ENCODE results near the gene MT1X. TPM values are rescaled to one million over a fixed set of nuclear protein-coding genes. Genes with fewer than 3 reads are reported as not detected.

The MT1X gene
- polyA plus RNA-seq, 2 of the 4 experiments (the other 2 are of a cell fraction) = 44.0 to 131 TPM

DNA sequence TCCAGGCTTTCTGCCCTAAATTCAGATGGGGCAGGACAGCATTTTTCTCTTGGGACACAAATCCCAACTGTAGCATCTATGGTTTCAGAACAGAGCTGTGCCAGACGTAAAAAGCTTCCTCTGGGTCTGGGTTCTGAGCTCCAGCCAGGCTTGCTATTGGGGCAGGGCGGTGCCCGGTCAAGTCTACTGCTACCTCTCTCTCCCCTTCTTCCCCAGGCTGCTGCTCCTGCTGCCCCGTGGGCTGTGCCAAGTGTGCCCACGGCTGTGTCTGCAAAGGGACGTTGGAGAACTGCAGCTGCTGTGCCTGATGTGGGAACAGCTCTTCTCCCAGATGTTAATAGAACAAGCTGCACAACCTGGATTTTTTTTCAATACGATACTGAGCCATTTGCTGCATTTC, 48.7 kb upstream of the MT1X start:
- DNase-seq (ENCODE audit: low read depth in 1 of 2, low spot score in 1 of 2) = no peak
- Histone ChIP-seq H3K4me1 (0 out of 3 replicates have a peak, but pooled peaks cover under 1% of the 10 kb centered on the region), H3K4me2 (no peak overlapping the region), H3K27ac (no peak overlapping the region), H3K9me3 (no peaks in the 10 kb centered on the region), H3K4me3 (no peak overlapping the region)
- TF ChIP-seq ZC3H11A (IDR thresholded peaks at IDR 0.05) (no peak), HOXA7 (CRISPR knock-in tag; IDR thresholded peaks at IDR 0.05) (no peak), NFE2L2 (conservative IDR thresholded peaks at IDR 0.05; ENCODE audit: low read length) (no peak), GATA3 (IDR thresholded peaks at IDR 0.05; ENCODE audit: borderline replicate concordance) (no peak), NR3C1 (IDR thresholded peaks at IDR 0.05) (no peak), FOSB (CRISPR knock-in tag; IDR thresholded peaks at IDR 0.05) (no peak), CBX2 (IDR thresholded peaks at IDR 0.05; ENCODE audit: borderline replicate concordance, low read depth) (no peak), HOXB5 (CRISPR knock-in tag; IDR thresholded peaks at IDR 0.05) (no peak), ESRRA (IDR thresholded peaks at IDR 0.05; ENCODE audit: borderline replicate concordance, low read length) (no peak), HOXB13 (CRISPR knock-in tag; IDR thresholded peaks at IDR 0.05; ENCODE audit: low read depth) (no peak), EHMT2 (IDR thresholded peaks at IDR 0.05; ENCODE audit: low read depth) (no peak), POLR2A (IDR thresholded peaks at IDR 0.05; ENCODE audit: low read length) (no peak)
- TF ChIP-seq, protein P1, sequence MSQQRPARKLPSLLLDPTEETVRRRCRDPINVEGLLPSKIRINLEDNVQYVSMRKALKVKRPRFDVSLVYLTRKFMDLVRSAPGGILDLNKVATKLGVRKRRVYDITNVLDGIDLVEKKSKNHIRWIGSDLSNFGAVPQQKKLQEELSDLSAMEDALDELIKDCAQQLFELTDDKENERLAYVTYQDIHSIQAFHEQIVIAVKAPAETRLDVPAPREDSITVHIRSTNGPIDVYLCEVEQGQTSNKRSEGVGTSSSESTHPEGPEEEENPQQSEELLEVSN (IDR thresholded peaks at IDR 0.05; ENCODE audit: borderline replicate concordance, low read depth) = no peak
- TF ChIP-seq, protein P2, sequence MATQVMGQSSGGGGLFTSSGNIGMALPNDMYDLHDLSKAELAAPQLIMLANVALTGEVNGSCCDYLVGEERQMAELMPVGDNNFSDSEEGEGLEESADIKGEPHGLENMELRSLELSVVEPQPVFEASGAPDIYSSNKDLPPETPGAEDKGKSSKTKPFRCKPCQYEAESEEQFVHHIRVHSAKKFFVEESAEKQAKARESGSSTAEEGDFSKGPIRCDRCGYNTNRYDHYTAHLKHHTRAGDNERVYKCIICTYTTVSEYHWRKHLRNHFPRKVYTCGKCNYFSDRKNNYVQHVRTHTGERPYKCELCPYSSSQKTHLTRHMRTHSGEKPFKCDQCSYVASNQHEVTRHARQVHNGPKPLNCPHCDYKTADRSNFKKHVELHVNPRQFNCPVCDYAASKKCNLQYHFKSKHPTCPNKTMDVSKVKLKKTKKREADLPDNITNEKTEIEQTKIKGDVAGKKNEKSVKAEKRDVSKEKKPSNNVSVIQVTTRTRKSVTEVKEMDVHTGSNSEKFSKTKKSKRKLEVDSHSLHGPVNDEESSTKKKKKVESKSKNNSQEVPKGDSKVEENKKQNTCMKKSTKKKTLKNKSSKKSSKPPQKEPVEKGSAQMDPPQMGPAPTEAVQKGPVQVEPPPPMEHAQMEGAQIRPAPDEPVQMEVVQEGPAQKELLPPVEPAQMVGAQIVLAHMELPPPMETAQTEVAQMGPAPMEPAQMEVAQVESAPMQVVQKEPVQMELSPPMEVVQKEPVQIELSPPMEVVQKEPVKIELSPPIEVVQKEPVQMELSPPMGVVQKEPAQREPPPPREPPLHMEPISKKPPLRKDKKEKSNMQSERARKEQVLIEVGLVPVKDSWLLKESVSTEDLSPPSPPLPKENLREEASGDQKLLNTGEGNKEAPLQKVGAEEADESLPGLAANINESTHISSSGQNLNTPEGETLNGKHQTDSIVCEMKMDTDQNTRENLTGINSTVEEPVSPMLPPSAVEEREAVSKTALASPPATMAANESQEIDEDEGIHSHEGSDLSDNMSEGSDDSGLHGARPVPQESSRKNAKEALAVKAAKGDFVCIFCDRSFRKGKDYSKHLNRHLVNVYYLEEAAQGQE (IDR thresholded peaks at IDR 0.05) = no peak
- TF ChIP-seq, protein P3, sequence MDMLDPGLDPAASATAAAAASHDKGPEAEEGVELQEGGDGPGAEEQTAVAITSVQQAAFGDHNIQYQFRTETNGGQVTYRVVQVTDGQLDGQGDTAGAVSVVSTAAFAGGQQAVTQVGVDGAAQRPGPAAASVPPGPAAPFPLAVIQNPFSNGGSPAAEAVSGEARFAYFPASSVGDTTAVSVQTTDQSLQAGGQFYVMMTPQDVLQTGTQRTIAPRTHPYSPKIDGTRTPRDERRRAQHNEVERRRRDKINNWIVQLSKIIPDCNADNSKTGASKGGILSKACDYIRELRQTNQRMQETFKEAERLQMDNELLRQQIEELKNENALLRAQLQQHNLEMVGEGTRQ (IDR thresholded peaks at IDR 0.05) = no peak
- ChIA-PET POLR2A (interaction anchor here (1.0 kb wide), 1 partner anchor 25 kb away, joined by 4 read pairs; the partner anchor contains the start of gene MT2A), CTCF (interaction anchor here (1.0 to 25.6 kb wide), 4 partner anchors 10 to 69 kb away, joined by 3 to 340 read pairs (median 4); partner anchors contain the start of gene MT2A)
- 44% methylated on average over 7 of the region's 7 CpGs for WGBS (ENCODE audit: missing lambda C conversion rate)
- ATAC-seq = no peak
- FAIRE-seq = no peak

DNA sequence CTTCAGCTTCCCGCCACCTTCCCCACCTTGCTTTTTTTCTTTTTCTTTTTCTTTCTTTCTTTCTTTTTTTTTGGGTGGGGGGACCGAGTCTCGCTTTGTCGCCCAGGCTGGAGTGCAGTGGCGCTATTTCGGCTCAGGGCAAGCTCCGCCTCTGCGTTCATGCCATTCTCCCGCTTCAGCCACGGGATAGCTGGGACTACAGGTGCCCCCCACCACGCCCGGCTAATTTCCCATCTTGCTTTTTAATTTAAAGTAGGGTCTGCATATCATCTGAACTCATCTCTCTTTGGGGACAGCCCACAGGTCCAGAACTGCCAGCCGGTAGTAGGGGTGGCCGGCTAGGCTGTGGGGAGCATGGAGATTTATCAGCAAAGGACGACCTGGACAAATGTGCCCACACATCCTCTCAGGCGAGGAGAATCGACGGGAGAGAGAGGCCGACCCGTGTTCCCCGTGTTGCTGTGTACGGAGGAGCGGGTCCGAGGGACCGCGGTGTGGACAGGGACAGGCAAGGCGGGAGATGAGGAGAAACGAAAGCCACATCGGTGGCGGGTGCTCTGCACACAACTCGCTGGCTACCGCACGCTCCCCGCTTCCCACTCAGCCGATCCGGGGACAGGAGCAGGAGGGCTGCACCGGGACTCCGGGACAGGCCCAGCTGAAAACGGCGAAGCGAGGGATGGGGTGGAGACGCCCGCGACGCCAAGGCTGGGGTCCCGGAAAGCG, 47.4 kb upstream of the MT1X start:
- no peak for FAIRE-seq
- Histone ChIP-seq H3K9me3 (no peaks in the 10 kb centered on the region), H3K27ac (no peak overlapping the region), H3K4me2 (no peak overlapping the region), H3K4me1 (0 out of 3 replicates have a peak, but pooled peaks cover 3% of the 10 kb centered on the region), H3K4me3 (no peak overlapping the region)
- DNase-seq (ENCODE audit: low read depth in 1 of 2, low spot score in 1 of 2) = no peak
- ATAC-seq = no peak
- ChIA-PET POLR2A (no interaction called here), CTCF (interaction anchor here (0.8 to 25.6 kb wide), 5 partner anchors 9 to 67 kb away, joined by 3 to 340 read pairs (median 4); partner anchors contain the start of gene MT2A)
- 82% methylated on average over 47 of the region's 47 CpGs for WGBS (ENCODE audit: missing lambda C conversion rate)
- no peak for TF ChIP-seq ZFP36 (IDR thresholded peaks at IDR 0.05; ENCODE audit: borderline replicate concordance, partially characterized antibody)
- TF ChIP-seq KDM1A (IDR thresholded peaks at IDR 0.05; ENCODE audit: low read depth) = no peak
- TF ChIP-seq, protein P4, sequence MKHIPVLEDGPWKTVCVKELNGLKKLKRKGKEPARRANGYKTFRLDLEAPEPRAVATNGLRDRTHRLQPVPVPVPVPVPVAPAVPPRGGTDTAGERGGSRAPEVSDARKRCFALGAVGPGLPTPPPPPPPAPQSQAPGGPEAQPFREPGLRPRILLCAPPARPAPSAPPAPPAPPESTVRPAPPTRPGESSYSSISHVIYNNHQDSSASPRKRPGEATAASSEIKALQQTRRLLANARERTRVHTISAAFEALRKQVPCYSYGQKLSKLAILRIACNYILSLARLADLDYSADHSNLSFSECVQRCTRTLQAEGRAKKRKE (CRISPR knock-in tag; IDR thresholded peaks at IDR 0.05; ENCODE audit: low read depth) = no peak
- TF ChIP-seq HOXB13 (CRISPR knock-in tag; IDR thresholded peaks at IDR 0.05; ENCODE audit: low read depth) = no peak
- TF ChIP-seq FOSB (CRISPR knock-in tag; IDR thresholded peaks at IDR 0.05) = no peak
- no peak for TF ChIP-seq RARB (CRISPR knock-in tag; IDR thresholded peaks at IDR 0.05)
- TF ChIP-seq, protein P5, sequence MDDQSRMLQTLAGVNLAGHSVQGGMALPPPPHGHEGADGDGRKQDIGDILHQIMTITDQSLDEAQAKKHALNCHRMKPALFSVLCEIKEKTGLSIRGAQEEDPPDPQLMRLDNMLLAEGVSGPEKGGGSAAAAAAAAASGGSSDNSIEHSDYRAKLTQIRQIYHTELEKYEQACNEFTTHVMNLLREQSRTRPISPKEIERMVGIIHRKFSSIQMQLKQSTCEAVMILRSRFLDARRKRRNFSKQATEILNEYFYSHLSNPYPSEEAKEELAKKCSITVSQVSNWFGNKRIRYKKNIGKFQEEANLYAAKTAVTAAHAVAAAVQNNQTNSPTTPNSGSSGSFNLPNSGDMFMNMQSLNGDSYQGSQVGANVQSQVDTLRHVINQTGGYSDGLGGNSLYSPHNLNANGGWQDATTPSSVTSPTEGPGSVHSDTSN (IDR thresholded peaks at IDR 0.05) = no peak
- TF ChIP-seq, protein P6, sequence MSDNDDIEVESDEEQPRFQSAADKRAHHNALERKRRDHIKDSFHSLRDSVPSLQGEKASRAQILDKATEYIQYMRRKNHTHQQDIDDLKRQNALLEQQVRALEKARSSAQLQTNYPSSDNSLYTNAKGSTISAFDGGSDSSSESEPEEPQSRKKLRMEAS (IDR thresholded peaks at IDR 0.05) = no peak
- TF ChIP-seq NFE2L2 (conservative IDR thresholded peaks at IDR 0.05; ENCODE audit: low read length) = no peak
- no peak for TF ChIP-seq SMC3 (IDR thresholded peaks at IDR 0.05)
- no peak for TF ChIP-seq TFCP2L1 (CRISPR knock-in tag; IDR thresholded peaks at IDR 0.05)
- TF ChIP-seq ZNF302 (CRISPR knock-in tag; IDR thresholded peaks at IDR 0.05) = no peak
- TF ChIP-seq GATA3 (IDR thresholded peaks at IDR 0.05; ENCODE audit: borderline replicate concordance) = no peak
- no peak for TF ChIP-seq FOSL2 (IDR thresholded peaks at IDR 0.05)
- no peak for TF ChIP-seq FOSL2 (CRISPR knock-in tag; IDR thresholded peaks at IDR 0.05)
- TF ChIP-seq, protein P2 (IDR thresholded peaks at IDR 0.05) = no peak
